A673 (cell line): ENCODE results near the gene PRKG1.

Experiments used
- CTCF ChIP-seq: fragments of 300-800, 200-600 bp; sonication (generic); conservative IDR thresholded peaks from 2 replicates; pipeline ENCODE4 v1.5.1; 2017; ENCODE audit warnings: low read depth, mild to moderate bottlenecking, antibody characterized with exemption, low read length, moderate library complexity, mixed read lengths
- EZH2 ChIP-seq: fragments of 200-600 bp; sonication (generic); IDR thresholded peaks from 2 replicates; pipeline ENCODE4 v1.6.1; 2017; ENCODE audit warnings: borderline replicate concordance, low read depth, mild to moderate bottlenecking, mixed read lengths, antibody characterized with exemption, low read length; ENCODE audit not compliant: poor library complexity, severe bottlenecking

GRCh38 chr10:51654918-51655317 lies 580.6 kb downstream of the PRKG1 start:
- TF ChIP-seq CTCF (no peak), EZH2 (no peak)
